Measurements from ENCODE around the gene CD244.
"Not testable (repeated sequence)": the region's sequence is repeated elsewhere in the genome, so short reads cannot be mapped to it uniquely, and the experiment has no call there.

DNA sequence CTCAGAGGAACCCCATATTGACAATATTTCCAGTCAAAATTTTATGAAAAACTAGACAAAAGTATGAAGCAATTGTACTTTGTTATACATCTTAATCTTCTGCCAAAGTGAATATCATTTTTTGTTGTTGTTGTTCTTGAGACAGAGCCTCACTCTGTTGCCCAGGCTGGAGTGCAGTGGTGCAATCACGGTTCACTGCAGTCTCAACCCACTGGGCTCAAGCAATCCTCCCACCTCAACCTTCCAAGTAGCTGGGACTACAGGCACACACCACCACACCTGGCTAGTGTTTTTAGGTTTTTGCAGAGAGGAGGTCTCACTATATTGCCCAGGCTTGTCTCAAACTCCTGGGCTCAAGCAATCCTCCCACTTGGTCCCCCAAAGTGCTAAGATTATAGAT lies 39.6 kb upstream of the CD244 start:
- TF ChIP-seq, protein P1, sequence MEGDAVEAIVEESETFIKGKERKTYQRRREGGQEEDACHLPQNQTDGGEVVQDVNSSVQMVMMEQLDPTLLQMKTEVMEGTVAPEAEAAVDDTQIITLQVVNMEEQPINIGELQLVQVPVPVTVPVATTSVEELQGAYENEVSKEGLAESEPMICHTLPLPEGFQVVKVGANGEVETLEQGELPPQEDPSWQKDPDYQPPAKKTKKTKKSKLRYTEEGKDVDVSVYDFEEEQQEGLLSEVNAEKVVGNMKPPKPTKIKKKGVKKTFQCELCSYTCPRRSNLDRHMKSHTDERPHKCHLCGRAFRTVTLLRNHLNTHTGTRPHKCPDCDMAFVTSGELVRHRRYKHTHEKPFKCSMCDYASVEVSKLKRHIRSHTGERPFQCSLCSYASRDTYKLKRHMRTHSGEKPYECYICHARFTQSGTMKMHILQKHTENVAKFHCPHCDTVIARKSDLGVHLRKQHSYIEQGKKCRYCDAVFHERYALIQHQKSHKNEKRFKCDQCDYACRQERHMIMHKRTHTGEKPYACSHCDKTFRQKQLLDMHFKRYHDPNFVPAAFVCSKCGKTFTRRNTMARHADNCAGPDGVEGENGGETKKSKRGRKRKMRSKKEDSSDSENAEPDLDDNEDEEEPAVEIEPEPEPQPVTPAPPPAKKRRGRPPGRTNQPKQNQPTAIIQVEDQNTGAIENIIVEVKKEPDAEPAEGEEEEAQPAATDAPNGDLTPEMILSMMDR (conservative IDR thresholded peaks at IDR 0.05): not testable (repeated sequence)
- not testable (repeated sequence) for TF ChIP-seq EZH2 (IDR thresholded peaks at IDR 0.05; ENCODE audit: low read depth)

Data from PC-9 (cell line).